Liver (tissue), 9 donors: Measurements from ENCODE around the gene MYO16. TPM values are rescaled to one million over a fixed set of nuclear protein-coding genes. Genes with fewer than 3 reads are reported as not detected.

ENCODE experiments used
- DNase-seq: peaks from one replicate; pipeline ENCODE4 v3.0.0-alpha.2; 2017; ENCODE audit warnings: low spot score
- H3K27ac ChIP-seq, 2 donors: one replicate each; pipeline ENCODE4 v1.7.0; 2013; ENCODE audit warnings: inconsistent platforms in 2 of 2, low read length in 2 of 2, control low read depth in 1 of 2, low read depth in 1 of 2, mild to moderate bottlenecking in 1 of 2
- H3K27me3 ChIP-seq, 4 donors: one replicate each; pipeline versions ENCODE4 v1.6.1 to v1.7.0; 2013; ENCODE audit warnings: low read length in 3 of 4, inconsistent platforms in 1 of 4, mild to moderate bottlenecking in 1 of 4, moderate library complexity in 1 of 4; ENCODE audit not compliant: control insufficient read depth in 4 of 4, insufficient read depth in 4 of 4
- H3K36me3 ChIP-seq, 4 donors: one replicate each; pipeline versions ENCODE4 v1.6.1 to v1.7.0; 2013; ENCODE audit warnings: low read length in 3 of 4, mild to moderate bottlenecking in 3 of 4, low read depth in 1 of 4, moderate library complexity in 1 of 4; ENCODE audit not compliant: control insufficient read depth in 4 of 4, insufficient read depth in 3 of 4
- H3K4me1 ChIP-seq, 4 donors: one replicate each; pipeline versions ENCODE4 v1.6.1 to v1.7.0; 2013; ENCODE audit warnings: low read length in 3 of 4, mild to moderate bottlenecking in 3 of 4, moderate library complexity in 1 of 4; ENCODE audit not compliant: control insufficient read depth in 4 of 4, insufficient read depth in 4 of 4
- H3K4me3 ChIP-seq, 3 donors: one replicate each; pipeline versions ENCODE4 v1.6.1 to v1.7.0; 2013; ENCODE audit warnings: low read length in 3 of 3, control low read depth in 1 of 3, low read depth in 1 of 3, mild to moderate bottlenecking in 1 of 3
- H3K9ac ChIP-seq, 2 donors: one replicate each; pipeline ENCODE4 v1.7.0; 2013; ENCODE audit warnings: low read length in 2 of 2, mild to moderate bottlenecking in 2 of 2, moderate library complexity in 2 of 2, control low read depth in 1 of 2, low read depth in 1 of 2
- H3K9me3 ChIP-seq, 4 donors: one replicate each; pipeline versions ENCODE4 v1.6.1 to v1.7.0; 2013; ENCODE audit warnings: low read length in 3 of 4; ENCODE audit not compliant: control insufficient read depth in 4 of 4
- EGR1 ChIP-seq, 2 donors: IDR thresholded peaks; 2 replicates each; pipeline ENCODE4 v1.6.1; 2016 to 2018; ENCODE audit warnings: antibody characterized with exemption in 2 of 2, low read depth in 2 of 2
- FOXA1 ChIP-seq: IDR thresholded peaks from 2 replicates; pipeline ENCODE4 v1.6.1; 2016; ENCODE audit warnings: antibody characterized with exemption
- GABPA ChIP-seq, 2 donors: IDR thresholded peaks in 1 of 2; conservative IDR thresholded peaks in 1 of 2; 2 replicates each; pipeline ENCODE4 v1.6.1; 2016; ENCODE audit warnings: antibody characterized with exemption in 2 of 2, mild to moderate bottlenecking in 1 of 2, moderate library complexity in 1 of 2
- HNF4A ChIP-seq, 2 donors: conservative IDR thresholded peaks; 2 replicates each; pipeline ENCODE4 v1.6.1; 2016; ENCODE audit warnings: antibody characterized with exemption in 2 of 2, mild to moderate bottlenecking in 2 of 2
- HNF4G ChIP-seq: IDR thresholded peaks from 2 replicates; pipeline ENCODE4 v1.6.1; 2016; ENCODE audit warnings: antibody characterized with exemption
- JUND ChIP-seq, 2 donors: IDR thresholded peaks; 2 replicates each; pipeline ENCODE4 v1.6.1; 2016; ENCODE audit warnings: antibody characterized with exemption in 2 of 2
- NR2F2 ChIP-seq: IDR thresholded peaks from 2 replicates; pipeline ENCODE4 v1.6.1; 2016; ENCODE audit warnings: antibody characterized with exemption
- RAD21 ChIP-seq, 2 donors: IDR thresholded peaks; 2 replicates each; pipeline ENCODE4 v1.6.1; 2016; ENCODE audit warnings: antibody characterized with exemption in 2 of 2, mild to moderate bottlenecking in 2 of 2
- RXRA ChIP-seq, 2 donors: IDR thresholded peaks; 2 replicates each; pipeline ENCODE4 v1.6.1; 2017 to 2018; ENCODE audit warnings: antibody characterized with exemption in 2 of 2, mild to moderate bottlenecking in 1 of 2
- SP1 ChIP-seq: IDR thresholded peaks from 2 replicates; pipeline ENCODE4 v1.6.1; 2018; ENCODE audit warnings: antibody characterized with exemption, mild to moderate bottlenecking
- TAF1 ChIP-seq: conservative IDR thresholded peaks from 2 replicates; pipeline ENCODE4 v1.6.1; 2016; ENCODE audit warnings: antibody characterized with exemption, mild to moderate bottlenecking
- WGBS: extraction: QIAGEN DNeasy Blood & Tissue Kit; methylation state at CpG from one replicate; pipeline ENCODE4 v1.1.7; 2013; 5-methylcytosine and 5-hydroxymethylcytosine counted together
- polyA plus RNA-seq, 2 donors: library from polyadenylated mRNA; stranded (reverse) in 1 of 2; unstranded in 1 of 2; fragments of 200-250 nt in 1 of 2; fragments of >200 nt in 1 of 2; fragmentation: Nextera tagmentation in 1 of 2; extraction: Ambion mirVana in 1 of 2; gene quantifications; one replicate each; pipeline versions ENCODE4 v1.2.1 to v1.2.3, GENCODE V29; 2013 to 2015
- total RNA-seq, 2 donors: library from RNA; depleted of rRNA; stranded (reverse); fragments of >200 nt; gene quantifications; one replicate each; pipeline ENCODE4 v1.2.3, GENCODE V29; 2014
- TF ChIP-seq, protein P1 (sequence below): IDR thresholded peaks from 2 replicates; pipeline ENCODE4 v1.6.1; 2016; ENCODE audit warnings: antibody characterized with exemption
- TF ChIP-seq, protein P2 (sequence below): IDR thresholded peaks from 2 replicates; pipeline ENCODE4 v1.6.1; 2016; ENCODE audit warnings: antibody characterized with exemption, mild to moderate bottlenecking
- TF ChIP-seq, protein P3 (sequence below): fragments of 150-350 bp; IDR thresholded peaks from 2 replicates; pipeline ENCODE4 v1.5.1; 2017; ENCODE audit warnings: improper control_type of control experiment, low read depth, low read length; ENCODE audit not compliant: missing input control
- TF ChIP-seq, protein P4 (sequence below): IDR thresholded peaks from 2 replicates; pipeline ENCODE4 v1.6.1; 2016; ENCODE audit warnings: antibody characterized with exemption
- TF ChIP-seq, protein P5 (sequence below): IDR thresholded peaks from 2 replicates; pipeline ENCODE4 v1.6.1; 2016; ENCODE audit warnings: antibody characterized with exemption
- donor health status: healthy.
- donor health status: healthy.
- donor health status: healthy.
- donor health status: healthy.
- donor health status: healthy.

Gene MYO16
- total and polyA plus RNA-seq, 4 donors, result 0.37 to 1.1 (median 0.68) TPM

DNA sequence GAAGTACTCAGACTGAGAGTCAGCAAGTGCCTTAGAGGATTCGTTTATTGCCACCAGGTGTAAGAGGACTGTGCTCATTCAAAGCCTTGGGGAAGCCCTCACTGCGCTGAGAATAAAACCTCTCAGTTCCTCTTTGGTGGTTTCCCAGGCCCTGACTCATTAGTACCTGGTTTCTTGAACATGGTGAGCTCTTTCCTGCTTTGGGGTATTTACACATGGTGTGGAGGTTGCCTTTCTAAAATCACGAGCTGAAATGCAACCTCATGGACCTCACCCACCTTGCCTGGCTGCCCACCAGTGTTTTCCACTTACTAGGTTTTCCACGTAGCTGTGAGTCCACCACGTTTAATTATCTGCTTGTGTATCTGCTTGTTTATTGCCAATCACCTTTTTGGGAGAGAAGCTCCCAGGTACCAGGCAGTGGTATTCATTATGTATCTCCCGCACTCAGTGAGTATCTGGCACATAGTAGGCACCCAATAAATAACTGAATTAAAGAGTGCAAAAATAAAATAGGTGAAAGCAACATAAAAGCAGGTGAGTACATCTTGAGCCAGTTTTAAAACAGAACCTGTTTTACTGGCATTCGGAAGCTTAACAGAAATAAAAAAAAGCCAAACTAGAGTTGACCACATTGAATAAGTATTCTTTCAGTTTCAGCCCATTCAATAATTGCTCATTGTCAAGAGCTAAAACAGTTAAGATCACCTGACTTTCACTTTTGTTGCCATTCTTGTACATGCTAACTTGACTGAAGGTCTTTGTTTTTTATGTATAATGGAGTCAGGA is 533.0 kb downstream of the MYO16 start:
- Histone ChIP-seq H3K9ac (no peak overlapping the region), H3K4me3 (no peak overlapping the region), H3K36me3 (no peaks in the 10 kb centered on the region), H3K9me3 (no peaks in the 10 kb centered on the region), H3K27ac (no peak overlapping the region), H3K27me3 (no peaks in the 10 kb centered on the region), H3K4me1 (no peaks in the 10 kb centered on the region)
- TF ChIP-seq RXRA (IDR thresholded peaks at IDR 0.05) (no peak), SP1 (no peak), HNF4A (conservative IDR thresholded peaks at IDR 0.05) (no peak), GABPA (IDR thresholded peaks at IDR 0.05 in 1 of 2, conservative IDR thresholded peaks at IDR 0.05 in 1 of 2) (no peak), NR2F2 (no peak), HNF4G (no peak), EGR1 (IDR thresholded peaks at IDR 0.05; ENCODE audit: low read depth in 2 of 2) (no peak), RAD21 (IDR thresholded peaks at IDR 0.05) (no peak), TAF1 (no peak), JUND (IDR thresholded peaks at IDR 0.05) (no peak), FOXA1 (no peak)
- TF ChIP-seq, protein P1, sequence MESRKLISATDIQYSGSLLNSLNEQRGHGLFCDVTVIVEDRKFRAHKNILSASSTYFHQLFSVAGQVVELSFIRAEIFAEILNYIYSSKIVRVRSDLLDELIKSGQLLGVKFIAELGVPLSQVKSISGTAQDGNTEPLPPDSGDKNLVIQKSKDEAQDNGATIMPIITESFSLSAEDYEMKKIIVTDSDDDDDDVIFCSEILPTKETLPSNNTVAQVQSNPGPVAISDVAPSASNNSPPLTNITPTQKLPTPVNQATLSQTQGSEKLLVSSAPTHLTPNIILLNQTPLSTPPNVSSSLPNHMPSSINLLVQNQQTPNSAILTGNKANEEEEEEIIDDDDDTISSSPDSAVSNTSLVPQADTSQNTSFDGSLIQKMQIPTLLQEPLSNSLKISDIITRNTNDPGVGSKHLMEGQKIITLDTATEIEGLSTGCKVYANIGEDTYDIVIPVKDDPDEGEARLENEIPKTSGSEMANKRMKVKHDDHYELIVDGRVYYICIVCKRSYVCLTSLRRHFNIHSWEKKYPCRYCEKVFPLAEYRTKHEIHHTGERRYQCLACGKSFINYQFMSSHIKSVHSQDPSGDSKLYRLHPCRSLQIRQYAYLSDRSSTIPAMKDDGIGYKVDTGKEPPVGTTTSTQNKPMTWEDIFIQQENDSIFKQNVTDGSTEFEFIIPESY, result no peak
- TF ChIP-seq, protein P2, sequence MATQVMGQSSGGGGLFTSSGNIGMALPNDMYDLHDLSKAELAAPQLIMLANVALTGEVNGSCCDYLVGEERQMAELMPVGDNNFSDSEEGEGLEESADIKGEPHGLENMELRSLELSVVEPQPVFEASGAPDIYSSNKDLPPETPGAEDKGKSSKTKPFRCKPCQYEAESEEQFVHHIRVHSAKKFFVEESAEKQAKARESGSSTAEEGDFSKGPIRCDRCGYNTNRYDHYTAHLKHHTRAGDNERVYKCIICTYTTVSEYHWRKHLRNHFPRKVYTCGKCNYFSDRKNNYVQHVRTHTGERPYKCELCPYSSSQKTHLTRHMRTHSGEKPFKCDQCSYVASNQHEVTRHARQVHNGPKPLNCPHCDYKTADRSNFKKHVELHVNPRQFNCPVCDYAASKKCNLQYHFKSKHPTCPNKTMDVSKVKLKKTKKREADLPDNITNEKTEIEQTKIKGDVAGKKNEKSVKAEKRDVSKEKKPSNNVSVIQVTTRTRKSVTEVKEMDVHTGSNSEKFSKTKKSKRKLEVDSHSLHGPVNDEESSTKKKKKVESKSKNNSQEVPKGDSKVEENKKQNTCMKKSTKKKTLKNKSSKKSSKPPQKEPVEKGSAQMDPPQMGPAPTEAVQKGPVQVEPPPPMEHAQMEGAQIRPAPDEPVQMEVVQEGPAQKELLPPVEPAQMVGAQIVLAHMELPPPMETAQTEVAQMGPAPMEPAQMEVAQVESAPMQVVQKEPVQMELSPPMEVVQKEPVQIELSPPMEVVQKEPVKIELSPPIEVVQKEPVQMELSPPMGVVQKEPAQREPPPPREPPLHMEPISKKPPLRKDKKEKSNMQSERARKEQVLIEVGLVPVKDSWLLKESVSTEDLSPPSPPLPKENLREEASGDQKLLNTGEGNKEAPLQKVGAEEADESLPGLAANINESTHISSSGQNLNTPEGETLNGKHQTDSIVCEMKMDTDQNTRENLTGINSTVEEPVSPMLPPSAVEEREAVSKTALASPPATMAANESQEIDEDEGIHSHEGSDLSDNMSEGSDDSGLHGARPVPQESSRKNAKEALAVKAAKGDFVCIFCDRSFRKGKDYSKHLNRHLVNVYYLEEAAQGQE, result no peak
- TF ChIP-seq, protein P3, sequence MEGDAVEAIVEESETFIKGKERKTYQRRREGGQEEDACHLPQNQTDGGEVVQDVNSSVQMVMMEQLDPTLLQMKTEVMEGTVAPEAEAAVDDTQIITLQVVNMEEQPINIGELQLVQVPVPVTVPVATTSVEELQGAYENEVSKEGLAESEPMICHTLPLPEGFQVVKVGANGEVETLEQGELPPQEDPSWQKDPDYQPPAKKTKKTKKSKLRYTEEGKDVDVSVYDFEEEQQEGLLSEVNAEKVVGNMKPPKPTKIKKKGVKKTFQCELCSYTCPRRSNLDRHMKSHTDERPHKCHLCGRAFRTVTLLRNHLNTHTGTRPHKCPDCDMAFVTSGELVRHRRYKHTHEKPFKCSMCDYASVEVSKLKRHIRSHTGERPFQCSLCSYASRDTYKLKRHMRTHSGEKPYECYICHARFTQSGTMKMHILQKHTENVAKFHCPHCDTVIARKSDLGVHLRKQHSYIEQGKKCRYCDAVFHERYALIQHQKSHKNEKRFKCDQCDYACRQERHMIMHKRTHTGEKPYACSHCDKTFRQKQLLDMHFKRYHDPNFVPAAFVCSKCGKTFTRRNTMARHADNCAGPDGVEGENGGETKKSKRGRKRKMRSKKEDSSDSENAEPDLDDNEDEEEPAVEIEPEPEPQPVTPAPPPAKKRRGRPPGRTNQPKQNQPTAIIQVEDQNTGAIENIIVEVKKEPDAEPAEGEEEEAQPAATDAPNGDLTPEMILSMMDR, result no peak
- TF ChIP-seq, protein P4, sequence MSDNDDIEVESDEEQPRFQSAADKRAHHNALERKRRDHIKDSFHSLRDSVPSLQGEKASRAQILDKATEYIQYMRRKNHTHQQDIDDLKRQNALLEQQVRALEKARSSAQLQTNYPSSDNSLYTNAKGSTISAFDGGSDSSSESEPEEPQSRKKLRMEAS, result no peak
- TF ChIP-seq, protein P5, sequence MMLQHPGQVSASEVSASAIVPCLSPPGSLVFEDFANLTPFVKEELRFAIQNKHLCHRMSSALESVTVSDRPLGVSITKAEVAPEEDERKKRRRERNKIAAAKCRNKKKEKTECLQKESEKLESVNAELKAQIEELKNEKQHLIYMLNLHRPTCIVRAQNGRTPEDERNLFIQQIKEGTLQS, result no peak
- no peak for DNase-seq
- WGBS, result 81% methylated on average over 7 of the region's 7 CpGs
